ENCODE results near the gene ELMO2.

GRCh38 chr20:46339037-46339436 lies 67.4 kb downstream of the ELMO2 start:
- TF ChIP-seq POLR2AphosphoS5 (IDR thresholded peaks at IDR 0.05) (no peak), POLR2A (IDR thresholded peaks at IDR 0.05) (no peak)

Data from stomach (tissue), 4 donors.